Glomerular endothelial cell (primary cell): ENCODE results near the gene MET. TPM values are rescaled to one million over a fixed set of nuclear protein-coding genes. Genes with fewer than 3 reads are reported as not detected.

Source experiments
- DNase-seq: peaks from one replicate; pipeline ENCODE4 v3.0.0-alpha.2; 2011; ENCODE audit warnings: low read depth, low spot score; ENCODE audit errors: extremely low read depth
- total RNA-seq: library from RNA; depleted of rRNA; stranded (reverse); fragments of >200 nt; gene quantifications from 2 replicates; pipeline ENCODE4 v1.2.3, GENCODE V29; 2015

MET gene
- total RNA-seq, 1 donor from 2014 or later: 24.4 TPM

GRCh38 chr7:116724560-116725231 lies 52.7 kb downstream of the MET start:
- DNase-seq: no peak

GRCh38 chr7:116726149-116726548 lies 54.2 kb downstream of the MET start:
- DNase-seq: no peak

- DNase-seq: no peak
Observed at GRCh38 chr7:116726713-116727431, 54.9 kb downstream of the MET start.

GRCh38 chr7:116727432-116728009 lies 55.5 kb downstream of the MET start:
- no peak for DNase-seq

- DNase-seq: no peak
Observed at GRCh38 chr7:116728413-116728812, 56.4 kb downstream of the MET start.

GRCh38 chr7:116730097-116731022 lies 58.4 kb downstream of the MET start:
- no peak for DNase-seq

GRCh38 chr7:116731023-116731395 lies 59.0 kb downstream of the MET start:
- DNase-seq: no peak

GRCh38 chr7:116731445-116732335 lies 59.7 kb downstream of the MET start:
- DNase-seq: no peak

- DNase-seq: no peak
Observed at GRCh38 chr7:116732788-116733694, 61.0 kb downstream of the MET start.

GRCh38 chr7:116733924-116734580 lies 62.1 kb downstream of the MET start:
- no peak for DNase-seq

- DNase-seq: no peak
Observed at GRCh38 chr7:116734710-116735109, 62.7 kb downstream of the MET start.

- DNase-seq: peak; percentile 63
Observed at GRCh38 chr7:116736927-116737715, 65.1 kb downstream of the MET start.

GRCh38 chr7:116738378-116738777 lies 66.4 kb downstream of the MET start:
- DNase-seq: no peak

- no peak for DNase-seq
Observed at GRCh38 chr7:116739307-116739706, 67.3 kb downstream of the MET start.

GRCh38 chr7:116740231-116740630 lies 68.2 kb downstream of the MET start:
- no peak for DNase-seq

- no peak for DNase-seq
Observed at GRCh38 chr7:116740755-116741462, 68.9 kb downstream of the MET start.
